Nucleus accumbens (tissue), 56 donors: ENCODE measurements around the gene PRKAA1.

Experiments
- DNase-seq, 56 donors: peaks; one replicate each; lab custom pipeline; 2025; lab: John Stamatoyannopoulos, UW

PRKAA1 gene

GRCh38 chr5:40781843-40782409 lies 16.2 kb downstream of the PRKAA1 start:
- no peak for DNase-seq

DNA sequence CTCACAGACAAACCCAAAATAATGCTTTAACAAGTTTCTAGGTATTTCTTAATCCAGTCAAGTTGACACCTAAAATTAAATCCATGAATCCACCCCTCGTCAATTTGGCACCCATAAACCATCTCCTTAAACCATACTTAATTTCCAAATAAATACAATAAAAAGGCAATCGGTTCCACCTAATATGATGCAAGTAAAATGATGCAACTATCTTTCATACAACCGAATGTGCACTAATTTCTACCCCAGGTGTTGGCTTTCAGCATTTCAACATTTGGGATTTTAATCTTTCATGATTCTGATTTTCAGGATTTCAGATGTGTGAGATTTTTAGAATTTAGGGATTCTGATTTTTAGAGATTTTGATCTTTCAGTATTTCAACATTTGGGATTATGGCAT lies 17.3 kb downstream of the PRKAA1 start:
- DNase-seq: no peak

- DNase-seq: no peak
Observed at GRCh38 chr5:40780199-40780598, 18.0 kb downstream of the PRKAA1 start.

GRCh38 chr5:40779561-40779960 lies 18.6 kb downstream of the PRKAA1 start:
- DNase-seq: no peak

DNA sequence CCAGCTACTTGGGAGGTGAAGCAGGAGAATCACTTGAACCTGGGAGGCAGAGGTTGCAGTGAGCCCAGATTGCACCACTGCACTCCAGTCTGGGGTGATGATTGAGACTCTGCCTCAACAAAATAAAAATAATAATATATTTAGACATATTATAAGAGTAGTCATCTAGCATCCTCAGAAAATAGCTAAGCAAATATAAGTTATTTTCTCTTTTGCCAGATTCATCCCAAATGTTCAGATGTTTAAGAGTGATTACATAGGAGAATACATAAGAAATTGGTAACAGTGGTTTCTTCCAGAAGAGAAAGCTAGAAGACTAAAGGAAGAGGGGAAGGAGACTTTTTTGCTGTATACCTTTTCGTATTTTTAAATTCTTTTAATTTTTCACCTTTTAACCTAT lies 20.0 kb downstream of the PRKAA1 start:
- no peak for DNase-seq

GRCh38 chr5:40776658-40776977 lies 21.6 kb downstream of the PRKAA1 start:
- no peak for DNase-seq

DNA sequence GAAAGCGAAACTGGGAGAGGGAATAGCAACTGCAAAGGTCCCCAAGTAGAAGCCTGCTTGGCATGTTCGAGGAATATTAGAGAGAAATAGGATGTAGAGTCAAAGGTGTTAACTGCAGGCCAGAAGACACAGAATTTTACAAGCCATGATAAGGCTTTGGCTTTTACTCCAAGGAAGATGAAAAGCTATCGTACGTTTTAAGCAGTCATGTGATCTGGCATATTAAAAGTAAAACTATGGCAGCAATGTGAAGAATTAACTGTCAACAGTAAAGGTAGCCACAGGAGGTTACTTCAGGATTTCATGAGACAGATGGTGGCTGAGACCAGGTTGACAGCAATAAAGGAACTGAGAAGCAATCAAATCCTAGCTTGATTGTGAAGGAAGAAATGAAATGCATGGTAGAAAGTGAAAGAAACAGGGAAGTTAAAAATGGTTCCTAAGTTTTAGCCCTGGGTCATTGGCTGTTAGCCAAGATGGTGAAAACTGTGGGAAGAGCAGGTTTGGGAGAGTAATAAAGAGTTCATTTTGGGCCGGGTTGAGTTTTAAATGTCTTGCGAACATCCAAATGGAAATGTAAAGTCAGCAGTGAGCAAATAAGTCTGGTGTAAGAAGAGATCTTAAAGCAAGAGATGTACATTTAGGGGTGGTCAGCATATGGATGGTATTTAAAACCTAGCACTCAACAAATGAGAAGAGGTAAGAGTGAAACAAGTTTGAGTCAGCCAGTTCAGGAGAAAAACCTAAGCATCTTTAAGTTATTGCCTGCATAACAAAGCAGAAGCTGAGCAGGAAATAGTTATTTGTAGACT lies 22.1 kb downstream of the PRKAA1 start:
- DNase-seq: no peak

DNA sequence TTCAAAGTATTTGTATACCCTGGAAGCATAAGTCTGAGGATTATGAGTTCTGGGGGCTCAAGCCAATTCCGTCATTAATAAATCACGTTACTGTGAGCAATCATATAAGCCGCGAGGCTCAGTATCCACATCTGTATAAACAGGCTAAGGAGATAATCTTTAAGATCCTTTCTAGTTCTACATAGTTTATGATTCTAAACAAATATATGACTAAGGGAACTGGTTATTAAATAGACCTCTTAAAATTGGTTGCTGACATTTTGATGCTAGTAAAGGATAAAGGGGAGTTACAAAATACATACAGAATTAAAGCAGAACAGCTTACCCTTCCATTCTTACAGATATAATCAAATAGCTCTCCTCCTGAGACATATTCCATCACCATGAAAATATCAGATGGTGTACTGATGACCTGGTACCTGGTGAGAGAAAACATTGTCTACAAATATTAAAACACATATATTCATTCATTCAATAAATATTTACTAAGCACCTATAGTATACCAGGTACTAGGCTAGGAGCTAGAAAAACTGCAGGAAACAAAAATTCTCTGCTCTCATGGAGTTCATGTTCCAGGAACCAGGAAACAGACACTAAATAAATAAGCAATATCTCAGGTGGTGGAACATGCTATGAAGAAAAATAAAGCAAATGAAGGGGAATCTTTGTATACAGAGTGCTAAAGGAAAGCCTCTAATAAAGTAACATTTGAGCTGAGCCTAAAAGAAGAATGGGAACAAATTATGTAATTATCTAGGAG lies 22.9 kb downstream of the PRKAA1 start:
- no peak for DNase-seq

DNA sequence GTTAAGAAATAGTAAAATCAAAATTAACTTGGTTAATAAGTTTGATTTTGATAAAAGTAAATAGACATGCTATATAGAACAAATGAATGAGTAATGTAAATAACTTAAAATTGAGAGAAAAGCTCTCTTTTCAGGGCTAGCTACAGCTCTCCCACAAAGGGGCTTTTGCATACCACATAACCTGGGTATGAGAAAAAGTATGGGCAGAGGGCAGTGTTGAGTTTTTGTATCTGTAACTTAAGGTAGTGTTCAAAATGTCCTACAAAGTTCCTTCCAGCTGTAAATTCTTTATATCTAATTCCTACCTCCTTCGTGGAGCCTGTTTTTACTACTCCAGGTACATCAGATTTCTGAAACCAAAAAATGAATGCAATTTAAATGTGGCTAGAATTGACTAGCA lies 23.6 kb downstream of the PRKAA1 start:
- no peak for DNase-seq

DNA sequence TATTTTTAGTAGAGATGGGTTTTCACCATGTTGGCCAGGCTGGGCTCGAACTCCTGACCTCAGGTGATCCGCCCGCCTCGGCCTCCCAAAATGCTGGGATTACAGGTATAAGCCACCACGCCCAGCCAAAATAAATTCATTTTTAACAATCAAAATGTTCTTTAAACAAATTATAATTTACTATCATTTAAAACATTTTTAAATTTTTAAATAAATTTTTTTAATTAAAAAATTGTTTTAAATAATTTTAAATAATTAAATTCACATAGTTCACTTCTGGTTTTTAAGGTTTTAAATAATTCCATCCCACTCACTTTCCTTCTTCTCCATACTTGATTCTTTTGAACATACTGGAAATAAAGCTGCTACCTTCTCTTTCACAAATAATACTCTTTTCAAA lies 27.4 kb downstream of the PRKAA1 start:
- DNase-seq: no peak

GRCh38 chr5:40762705-40763104 lies 35.5 kb downstream of the PRKAA1 start:
- no peak for DNase-seq

DNA sequence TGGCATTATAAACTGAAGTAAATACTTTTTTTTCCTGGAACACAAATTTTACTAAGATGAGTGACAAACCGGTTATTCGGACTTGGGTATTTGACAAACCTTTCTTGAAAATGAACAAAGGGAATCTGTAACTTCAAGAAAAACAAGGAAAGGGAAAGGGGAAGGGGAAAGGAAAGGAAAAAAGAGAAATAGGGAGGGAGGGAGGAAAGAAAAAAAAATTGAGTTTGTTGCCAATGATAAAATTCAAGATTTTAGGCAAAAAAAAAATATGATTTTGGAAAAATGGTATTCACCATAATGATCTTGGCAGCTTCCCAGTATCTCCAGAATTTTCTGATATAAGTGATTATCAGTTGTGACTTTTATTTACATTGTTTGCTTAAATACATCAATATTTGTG lies 40.8 kb downstream of the PRKAA1 start:
- DNase-seq: no peak

DNA sequence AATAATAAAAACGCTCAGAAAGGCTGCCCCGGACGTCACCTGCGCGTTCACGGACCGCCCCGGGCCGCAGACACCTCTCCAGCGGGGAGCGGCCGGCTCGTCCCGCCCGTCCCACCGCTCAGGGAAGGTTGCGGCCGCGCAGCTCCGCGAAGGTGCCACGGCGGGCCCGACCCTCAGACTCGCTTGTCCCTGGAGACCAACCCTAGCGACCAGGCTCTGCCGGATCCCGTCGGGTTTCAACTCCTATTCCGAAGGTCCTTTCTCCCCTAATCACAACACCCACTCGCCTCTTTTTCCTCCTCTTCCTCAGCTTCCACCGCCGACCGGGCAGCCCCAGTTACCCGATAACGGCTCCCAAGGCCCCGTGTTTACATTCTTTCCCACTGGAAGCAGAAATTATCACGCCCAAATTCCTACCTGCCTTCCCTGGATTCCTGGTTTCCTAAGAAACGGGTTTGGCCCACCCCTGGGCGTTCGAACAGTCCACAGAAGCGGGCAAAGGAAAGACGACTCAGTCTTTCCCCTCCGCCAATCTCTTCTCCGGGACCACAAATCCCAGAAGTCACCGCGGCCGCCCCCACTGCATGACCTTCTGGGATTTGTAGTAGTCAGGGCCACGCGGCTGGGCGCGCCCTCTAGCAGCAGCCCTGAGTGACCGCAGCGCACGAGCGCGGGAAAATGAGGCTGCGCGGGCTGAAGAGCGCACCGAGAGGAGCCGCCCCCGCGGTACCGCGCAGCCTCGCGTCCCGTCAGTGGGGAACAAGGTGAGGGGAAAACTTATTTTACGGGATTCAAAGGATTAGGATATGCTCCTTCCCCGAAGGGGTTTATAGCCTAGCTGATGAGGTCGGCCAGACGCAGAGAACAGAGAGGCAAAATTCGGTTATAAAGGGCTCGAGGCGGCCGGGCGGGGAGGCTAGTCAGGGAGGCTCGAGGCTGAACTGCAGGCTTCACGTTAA lies 42.5 kb downstream of the PRKAA1 start, which contains the start of gene TTC33:
TTC33 (minus strand) TSS at position 555 of the 959 bp plus-strand sequence. CDS start 8,943 bp downstream, outside the sequence.
- peak; percentile 62 to 97 (median 92) for DNase-seq

- DNase-seq: peak in 54 of 56 donors; percentile 10 to 81 (median 50)
Observed at GRCh38 chr5:40755093-40755406, 43.1 kb downstream of the PRKAA1 start.

GRCh38 chr5:40754381-40755092 lies 43.6 kb downstream of the PRKAA1 start:
- no peak for DNase-seq

DNA sequence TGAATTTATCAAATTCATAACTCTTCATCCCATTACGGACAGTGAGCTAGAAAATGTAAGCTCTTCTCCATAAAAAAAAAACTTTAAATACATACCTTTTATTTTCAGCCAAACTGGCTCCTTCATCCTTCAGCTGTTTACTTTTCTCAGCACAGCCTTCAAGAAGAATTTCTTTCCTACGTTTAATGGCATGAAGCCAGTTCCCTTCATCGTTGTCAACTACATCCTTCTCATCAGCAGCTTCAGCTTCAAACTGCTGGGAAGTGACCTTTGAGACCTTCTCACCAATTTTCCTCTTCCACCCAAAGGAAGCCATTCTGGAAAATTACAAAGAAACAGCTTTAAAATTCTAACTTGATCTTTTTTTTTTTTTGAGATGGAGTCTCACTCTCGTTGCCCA lies 51.5 kb downstream of the PRKAA1 start:
- no peak for DNase-seq

- DNase-seq: no peak
Observed at GRCh38 chr5:40743771-40744170, 54.4 kb downstream of the PRKAA1 start.

GRCh38 chr5:40738502-40738901 lies 59.7 kb downstream of the PRKAA1 start:
- no peak for DNase-seq

GRCh38 chr5:40736103-40736875 lies 61.9 kb downstream of the PRKAA1 start:
- DNase-seq: peak in 1 of 56 donors; percentile 12
